DND-41 (cell line): ENCODE measurements around the gene EXOC3.

Experiments used
- ATAC-seq: fragments of 200-7000 bp; cut with Tn5 transposase; 3 replicates; pipeline ENCODE4 v1.9.1; 2021; ENCODE audit warnings: low read depth; ENCODE audit not compliant: insufficient read depth
- DNase-seq: peaks from one replicate; pipeline ENCODE4 v3.0.0-alpha.2; 2020
- H2AFZ ChIP-seq: 2 replicates; pipeline ENCODE4 v1.6.0; 2012; ENCODE audit warnings: low read depth, low read length
- H3K27ac ChIP-seq: 2 replicates; pipeline ENCODE4 v1.5.1; 2012; ENCODE audit warnings: low read length, inconsistent platforms
- H3K27me3 ChIP-seq: fragments of 200-600 bp; sonication (generic); 2 replicates; pipeline ENCODE4 v1.6.0; 2012; ENCODE audit warnings: low read length, mild to moderate bottlenecking, inconsistent platforms; ENCODE audit not compliant: insufficient read depth, poor library complexity
- H3K36me3 ChIP-seq: 2 replicates; pipeline ENCODE4 v1.5.1; 2012; ENCODE audit warnings: low read length, inconsistent platforms; ENCODE audit not compliant: insufficient read depth
- H3K4me1 ChIP-seq: 2 replicates; pipeline ENCODE4 v1.5.1; 2012; ENCODE audit warnings: mild to moderate bottlenecking, low read length; ENCODE audit not compliant: insufficient read depth
- H3K4me2 ChIP-seq: 2 replicates; pipeline ENCODE4 v1.6.0; 2012; ENCODE audit warnings: mild to moderate bottlenecking, moderate library complexity, low read length, inconsistent platforms; ENCODE audit not compliant: insufficient read depth
- H3K4me3 ChIP-seq, 2 experiments: fragments of 200-600 bp in 1 of 2; shearing (Covaris generic) in 1 of 2; 2 replicates each; pipeline ENCODE4 v1.5.1; 2012 to 2016; ENCODE audit warnings: inconsistent platforms in 2 of 2, low read length in 2 of 2, mild to moderate bottlenecking in 2 of 2, low read depth in 1 of 2, moderate library complexity in 1 of 2
- H3K79me2 ChIP-seq: 2 replicates; pipeline ENCODE4 v1.6.0; 2012; ENCODE audit warnings: low read length, inconsistent platforms; ENCODE audit not compliant: insufficient read depth
- H3K9ac ChIP-seq: 2 replicates; pipeline ENCODE4 v1.6.0; 2012; ENCODE audit warnings: low read depth, mild to moderate bottlenecking, inconsistent platforms, low read length, moderate library complexity
- H3K9me3 ChIP-seq: 2 replicates; pipeline ENCODE4 v1.5.1; 2012; ENCODE audit warnings: low read length, moderate library complexity, mild to moderate bottlenecking, inconsistent platforms; ENCODE audit not compliant: insufficient read depth, severe bottlenecking
- H4K20me1 ChIP-seq: 2 replicates; pipeline ENCODE4 v1.6.0; 2012; ENCODE audit warnings: low read length; ENCODE audit not compliant: insufficient read depth
- CTCF ChIP-seq: IDR thresholded peaks from 2 replicates; pipeline ENCODE4 v1.5.1; 2012; ENCODE audit warnings: borderline replicate concordance, low read length, moderate library complexity, mild to moderate bottlenecking; ENCODE audit not compliant: poor library complexity, severe bottlenecking; ENCODE audit errors: extremely low read depth
- EZH2 ChIP-seq: IDR thresholded peaks from 3 replicates; pipeline ENCODE4 v1.6.1; 2012; ENCODE audit warnings: borderline replicate concordance, low read depth, mild to moderate bottlenecking, moderate library complexity, low read length, inconsistent platforms; ENCODE audit not compliant: severe bottlenecking

Gene EXOC3

DNA sequence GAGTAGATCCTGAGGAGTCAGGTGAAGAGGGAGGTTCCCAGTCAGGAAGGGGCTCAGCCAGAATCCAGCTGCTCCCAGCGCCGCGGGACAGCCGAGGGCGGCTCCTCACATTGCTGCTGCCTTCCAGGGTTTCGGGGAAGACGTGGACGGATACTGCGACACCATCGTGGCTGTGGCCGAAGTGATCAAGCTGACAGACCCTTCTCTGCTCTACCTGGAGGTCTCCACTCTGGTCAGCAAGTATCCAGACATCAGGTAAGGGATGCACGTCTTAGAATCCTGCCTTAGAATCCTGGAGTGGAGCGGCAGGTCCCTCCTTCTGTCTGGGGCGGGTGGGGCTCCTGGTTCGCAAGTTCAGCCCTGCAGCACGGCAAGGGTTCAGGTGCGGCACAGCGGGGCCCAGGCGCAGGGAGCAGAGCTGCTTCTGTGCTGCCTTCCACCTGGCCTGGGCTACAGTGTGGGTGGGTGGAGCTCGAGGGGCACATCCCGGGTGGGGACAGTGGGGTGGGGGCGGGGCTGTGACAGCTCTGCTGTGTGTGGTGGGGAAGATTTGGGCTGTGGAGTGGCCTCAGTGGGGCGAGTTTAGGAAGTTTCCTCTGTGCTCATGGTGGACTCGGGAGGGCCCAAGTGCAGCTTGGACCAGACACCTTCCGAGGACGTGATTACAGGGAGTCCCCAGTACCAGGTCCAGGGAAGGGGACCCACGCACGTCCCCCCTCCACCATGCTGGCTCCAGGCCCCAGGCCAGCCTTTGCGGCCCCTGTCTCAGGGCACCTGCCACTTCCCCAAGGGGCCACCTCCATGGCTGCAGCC is 22.8 kb downstream of the EXOC3 start:
- Histone ChIP-seq H4K20me1 (peaks cover under 1% of the 10 kb centered on the region), H3K4me1 (peaks cover 9% of the 10 kb centered on the region), H3K4me3 (no peak overlapping the region), H3K27me3 (no peaks in the 10 kb centered on the region), H3K9me3 (no peaks in the 10 kb centered on the region), H3K79me2 (peaks cover 9% of the 10 kb centered on the region; the same call in 1 of the 2 replicates), H3K9ac (no peak overlapping the region), H2AFZ (no peak overlapping the region), H3K27ac (no peak overlapping the region), H3K36me3 (peaks cover 62% of the 10 kb centered on the region), H3K4me2 (no peak overlapping the region)
- ATAC-seq (no peak), DNase-seq (no peak)
- no peak for TF ChIP-seq EZH2
- TF ChIP-seq CTCF: no peak

DNA sequence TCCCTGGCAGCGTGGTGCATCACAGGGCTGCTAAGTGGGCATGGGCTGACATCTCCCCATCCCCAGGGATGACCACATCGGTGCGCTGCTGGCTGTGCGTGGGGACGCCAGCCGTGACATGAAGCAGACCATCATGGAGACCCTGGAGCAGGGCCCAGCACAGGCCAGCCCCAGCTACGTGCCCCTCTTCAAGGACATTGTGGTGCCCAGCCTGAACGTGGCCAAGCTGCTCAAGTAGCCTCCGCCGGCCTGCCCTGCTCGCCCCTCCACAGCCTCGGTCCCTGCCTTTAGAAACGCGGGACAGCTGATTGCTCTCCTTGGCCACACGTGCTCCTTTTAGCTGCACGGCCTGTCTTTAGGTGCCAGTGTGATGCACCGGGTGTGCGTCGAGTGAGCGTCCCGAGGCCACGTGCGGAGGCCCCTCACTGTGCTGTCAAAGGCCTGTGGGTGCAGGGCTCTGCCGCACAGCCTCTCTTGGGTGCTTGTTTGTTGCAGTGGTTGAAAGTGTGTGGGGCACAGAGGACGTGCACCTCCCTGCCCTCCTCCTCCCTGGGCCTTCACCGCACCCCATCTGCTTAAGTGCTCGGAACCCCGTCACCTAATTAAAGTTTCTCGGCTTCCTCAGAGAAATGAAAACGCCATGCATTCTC is 23.8 kb downstream of the EXOC3 start:
- TF ChIP-seq CTCF: no peak
- no peak for TF ChIP-seq EZH2
- Histone ChIP-seq H3K4me1 (peaks cover 19% of the 10 kb centered on the region), H3K79me2 (peaks cover 19% of the 10 kb centered on the region), H4K20me1 (peaks cover 9% of the 10 kb centered on the region), H3K27ac (no peak overlapping the region), H3K4me2 (no peak overlapping the region), H3K27me3 (no peaks in the 10 kb centered on the region), H3K9ac (no peak overlapping the region), H2AFZ (no peak overlapping the region), H3K36me3 (peaks cover 63% of the 10 kb centered on the region), H3K9me3 (no peaks in the 10 kb centered on the region), H3K4me3 (no peak overlapping the region)
- no peak for DNase-seq
- no peak for ATAC-seq

DNA sequence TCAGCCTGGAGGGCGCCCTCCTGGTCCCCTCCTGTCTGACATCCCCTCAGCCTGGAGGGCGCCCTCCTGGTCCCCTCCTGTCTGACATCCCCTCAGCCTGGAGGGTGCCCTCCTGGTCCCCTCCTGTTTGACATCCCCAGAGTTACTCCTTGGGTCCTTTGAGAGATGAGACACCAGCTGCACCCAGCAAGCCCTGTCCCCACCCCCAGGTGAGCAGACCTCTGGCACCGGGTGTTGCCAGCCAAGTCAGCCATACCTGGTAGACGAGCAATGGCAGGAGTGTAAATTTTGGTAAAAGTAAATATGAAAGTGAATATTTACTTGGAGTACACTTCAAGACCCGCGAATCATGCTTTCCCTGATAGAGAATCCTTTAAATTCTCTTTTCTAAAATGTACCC is 25.4 kb downstream of the EXOC3 start:
- Histone ChIP-seq H3K27me3 (no peaks in the 10 kb centered on the region), H3K9me3 (no peaks in the 10 kb centered on the region), H3K79me2 (peaks cover 32% of the 10 kb centered on the region), H3K9ac (no peak overlapping the region), H4K20me1 (peaks cover 9% of the 10 kb centered on the region), H2AFZ (no peak overlapping the region), H3K36me3 (peaks cover 47% of the 10 kb centered on the region), H3K4me2 (no peak overlapping the region), H3K4me3 (no peak overlapping the region), H3K4me1 (peaks cover 23% of the 10 kb centered on the region), H3K27ac (no peak overlapping the region)
- TF ChIP-seq EZH2: no peak
- no peak for TF ChIP-seq CTCF
- ATAC-seq (no peak), DNase-seq (no peak)
